GM10248 (cell line): ENCODE measurements around the gene MAD1L1.

ENCODE experiments used
- CTCF ChIA-PET: fragments of 300-600 bp; sonication (Branson Sonifier 250); formaldehyde crosslinking; extraction: SDS; loops from one replicate; lab custom pipeline; 2021; ENCODE audit warnings: antibody characterized with exemption; lab: Yijun Ruan, JAX
- POLR2A ChIA-PET: fragments of 350-650 bp; sonication (Branson Sonifier 250); formaldehyde crosslinking; extraction: SDS; loops from one replicate; lab custom pipeline; 2020; ENCODE audit warnings: antibody characterized with exemption; lab: Yijun Ruan, JAX
- DNase-seq: peaks from one replicate; pipeline ENCODE4 v3.0.0; 2012; ENCODE audit errors: extremely low spot score
- CTCF ChIP-seq: IDR thresholded peaks from 2 replicates; pipeline ENCODE4 v1.5.1; 2012; ENCODE audit warnings: mild to moderate bottlenecking, low read depth; ENCODE audit errors: extremely low read depth, missing control alignments, control extremely low read depth

MAD1L1 gene

GRCh38 chr7:2172311-2173188 is 60.2 kb downstream of the MAD1L1 start:
- TF ChIP-seq CTCF, result no peak
- POLR2A ChIA-PET, result no interaction called here
- CTCF ChIA-PET, result interaction anchor here (0.9 to 3.0 kb wide), 2 partner anchors 10 to 36 kb away, joined by 3 to 9 read pairs; no protein-coding TSS in a partner anchor
- DNase-seq, result no peak

- CTCF ChIA-PET, result interaction anchor here (0.9 to 3.0 kb wide), 2 partner anchors 9 to 37 kb away, joined by 3 to 9 read pairs; no protein-coding TSS in a partner anchor
- DNase-seq, result no peak
- TF ChIP-seq CTCF, result no peak
- POLR2A ChIA-PET, result no interaction called here
These were observed 60.9 kb downstream of the MAD1L1 start for GRCh38 chr7:2171855-2172254.

GRCh38 chr7:2170576-2171521 is 61.9 kb downstream of the MAD1L1 start:
- no peak for DNase-seq
- POLR2A ChIA-PET, result no interaction called here
- CTCF ChIA-PET, result interaction anchor here (0.9 to 3.0 kb wide), 2 partner anchors 10 to 38 kb away, joined by 3 to 9 read pairs; no protein-coding TSS in a partner anchor
- TF ChIP-seq CTCF, result no peak

- TF ChIP-seq CTCF, result no peak
- POLR2A ChIA-PET, result no interaction called here
- DNase-seq, result no peak
- CTCF ChIA-PET, result interaction anchor here (0.9 to 3.0 kb wide), 2 partner anchors 9 to 39 kb away, joined by 3 to 9 read pairs; no protein-coding TSS in a partner anchor
These were observed 62.7 kb downstream of the MAD1L1 start for GRCh38 chr7:2169923-2170575.

GRCh38 chr7:2168615-2169311 is 64.0 kb downstream of the MAD1L1 start:
- no peak for DNase-seq
- no peak for TF ChIP-seq CTCF
- CTCF ChIA-PET, result no interaction called here
- POLR2A ChIA-PET, result no interaction called here
